DND-41 (cell line): ENCODE data around the gene SYNE2.

Experiments
- ATAC-seq: fragments of 200-7000 bp; cut with Tn5 transposase; 3 replicates; pipeline ENCODE4 v1.9.1; 2021; ENCODE audit warnings: low read depth; ENCODE audit not compliant: insufficient read depth
- DNase-seq: peaks from one replicate; pipeline ENCODE4 v3.0.0-alpha.2; 2020
- H2AFZ ChIP-seq: 2 replicates; pipeline ENCODE4 v1.6.0; 2012; ENCODE audit warnings: low read depth, low read length
- H3K27ac ChIP-seq: 2 replicates; pipeline ENCODE4 v1.5.1; 2012; ENCODE audit warnings: low read length, inconsistent platforms
- H3K27me3 ChIP-seq: fragments of 200-600 bp; sonication (generic); 2 replicates; pipeline ENCODE4 v1.6.0; 2012; ENCODE audit warnings: low read length, mild to moderate bottlenecking, inconsistent platforms; ENCODE audit not compliant: insufficient read depth, poor library complexity
- H3K36me3 ChIP-seq: 2 replicates; pipeline ENCODE4 v1.5.1; 2012; ENCODE audit warnings: low read length, inconsistent platforms; ENCODE audit not compliant: insufficient read depth
- H3K4me1 ChIP-seq: 2 replicates; pipeline ENCODE4 v1.5.1; 2012; ENCODE audit warnings: mild to moderate bottlenecking, low read length; ENCODE audit not compliant: insufficient read depth
- H3K4me2 ChIP-seq: 2 replicates; pipeline ENCODE4 v1.6.0; 2012; ENCODE audit warnings: mild to moderate bottlenecking, moderate library complexity, low read length, inconsistent platforms; ENCODE audit not compliant: insufficient read depth
- H3K4me3 ChIP-seq, 2 experiments: fragments of 200-600 bp in 1 of 2; shearing (Covaris generic) in 1 of 2; 2 replicates each; pipeline ENCODE4 v1.5.1; 2012 to 2016; ENCODE audit warnings: inconsistent platforms in 2 of 2, low read length in 2 of 2, mild to moderate bottlenecking in 2 of 2, low read depth in 1 of 2, moderate library complexity in 1 of 2
- H3K79me2 ChIP-seq: 2 replicates; pipeline ENCODE4 v1.6.0; 2012; ENCODE audit warnings: low read length, inconsistent platforms; ENCODE audit not compliant: insufficient read depth
- H3K9ac ChIP-seq: 2 replicates; pipeline ENCODE4 v1.6.0; 2012; ENCODE audit warnings: low read depth, mild to moderate bottlenecking, inconsistent platforms, low read length, moderate library complexity
- H3K9me3 ChIP-seq: 2 replicates; pipeline ENCODE4 v1.5.1; 2012; ENCODE audit warnings: low read length, moderate library complexity, mild to moderate bottlenecking, inconsistent platforms; ENCODE audit not compliant: insufficient read depth, severe bottlenecking
- H4K20me1 ChIP-seq: 2 replicates; pipeline ENCODE4 v1.6.0; 2012; ENCODE audit warnings: low read length; ENCODE audit not compliant: insufficient read depth
- CTCF ChIP-seq: IDR thresholded peaks from 2 replicates; pipeline ENCODE4 v1.5.1; 2012; ENCODE audit warnings: borderline replicate concordance, low read length, moderate library complexity, mild to moderate bottlenecking; ENCODE audit not compliant: poor library complexity, severe bottlenecking; ENCODE audit errors: extremely low read depth
- EZH2 ChIP-seq: IDR thresholded peaks from 3 replicates; pipeline ENCODE4 v1.6.1; 2012; ENCODE audit warnings: borderline replicate concordance, low read depth, mild to moderate bottlenecking, moderate library complexity, low read length, inconsistent platforms; ENCODE audit not compliant: severe bottlenecking

The SYNE2 gene

DNA sequence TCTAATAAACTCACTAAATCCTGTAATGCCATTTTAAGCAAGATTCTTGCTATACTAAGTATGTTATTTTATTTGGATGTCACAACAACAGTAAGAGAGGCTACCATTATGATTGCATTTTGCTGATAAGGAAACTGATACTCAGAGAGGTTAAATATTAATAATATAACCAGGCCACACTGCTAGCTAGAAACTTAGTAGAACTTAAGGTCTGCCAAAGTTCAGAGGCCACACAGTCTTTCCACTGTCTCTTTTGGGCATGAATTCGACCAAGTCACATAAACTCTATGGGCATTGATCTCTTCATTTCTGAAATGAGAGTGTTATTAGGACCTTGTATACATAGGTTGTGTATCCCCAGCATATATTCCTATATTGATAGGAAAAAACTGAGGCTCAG lies 147.9 kb downstream of the SYNE2 start:
- no peak for DNase-seq
- no peak overlapping the region for H3K9ac ChIP-seq
- no peaks in the 10 kb centered on the region for H3K9me3 ChIP-seq
- H3K36me3 ChIP-seq, result peaks cover 98% of the 10 kb centered on the region
- TF ChIP-seq EZH2, result no peak
- TF ChIP-seq CTCF, result no peak
- H3K79me2 ChIP-seq, result no peaks in the 10 kb centered on the region
- no peak for ATAC-seq
- no peaks in the 10 kb centered on the region for H4K20me1 ChIP-seq
- H3K27ac ChIP-seq, result no peak overlapping the region
- H3K4me3 ChIP-seq, result no peak overlapping the region
- no peak overlapping the region for H2AFZ ChIP-seq
- no peak overlapping the region for H3K4me2 ChIP-seq
- no peaks in the 10 kb centered on the region for H3K4me1 ChIP-seq
- H3K27me3 ChIP-seq, result no peaks in the 10 kb centered on the region

DNA sequence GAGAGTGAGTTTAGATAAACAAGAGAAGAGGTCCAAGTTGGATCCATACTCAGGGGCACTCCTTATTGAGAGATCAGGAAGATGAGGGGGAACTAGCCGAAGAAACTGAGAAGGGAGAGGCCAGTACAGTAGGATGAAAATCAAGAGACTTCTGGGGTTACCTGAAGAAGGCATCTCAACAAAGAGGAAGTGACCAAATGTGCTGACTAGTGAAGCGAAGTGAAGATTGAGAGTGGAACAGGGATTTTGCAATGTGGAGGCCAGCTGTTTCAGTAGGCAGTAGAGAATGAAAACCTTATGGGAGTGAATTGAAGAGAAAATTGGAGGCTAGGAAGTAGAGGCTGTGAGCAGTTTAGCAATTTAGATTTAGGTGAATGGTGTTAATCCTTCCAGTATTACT lies 153.0 kb downstream of the SYNE2 start:
- ATAC-seq (no peak), DNase-seq (no peak)
- no peaks in the 10 kb centered on the region for H3K79me2 ChIP-seq
- H3K27me3 ChIP-seq, result no peaks in the 10 kb centered on the region
- TF ChIP-seq CTCF (no peak), EZH2 (no peak)
- H3K9ac ChIP-seq, result no peak overlapping the region
- H4K20me1 ChIP-seq, result no peaks in the 10 kb centered on the region
- no peaks in the 10 kb centered on the region for H3K9me3 ChIP-seq
- H3K4me3 ChIP-seq, result no peak overlapping the region
- no peak overlapping the region for H2AFZ ChIP-seq
- no peak overlapping the region for H3K4me2 ChIP-seq
- no peaks in the 10 kb centered on the region for H3K4me1 ChIP-seq
- no peak overlapping the region for H3K27ac ChIP-seq
- H3K36me3 ChIP-seq, result peaks cover 88% of the 10 kb centered on the region

DNA sequence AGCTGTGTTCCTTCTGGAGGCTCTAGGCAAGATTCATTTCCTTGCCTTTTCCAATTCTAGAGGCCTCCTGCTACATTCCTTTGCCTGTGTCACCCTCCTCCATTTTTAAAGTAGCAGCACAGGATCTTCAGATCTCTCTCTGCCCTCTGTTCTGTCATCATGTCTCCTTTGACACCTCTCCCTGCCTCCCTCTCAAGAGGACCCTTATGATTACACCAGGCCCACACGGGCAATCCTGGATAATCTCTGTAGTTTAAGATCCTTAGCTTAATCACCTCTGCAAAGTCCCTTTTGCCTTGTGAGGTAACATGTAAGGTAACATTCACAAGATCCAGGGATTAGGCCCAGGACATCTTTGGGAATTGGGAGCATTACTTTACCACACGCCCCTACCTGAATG lies 155.2 kb downstream of the SYNE2 start:
- H3K4me3 ChIP-seq, result no peak overlapping the region
- no peak overlapping the region for H2AFZ ChIP-seq
- no peaks in the 10 kb centered on the region for H3K9me3 ChIP-seq
- no peaks in the 10 kb centered on the region for H4K20me1 ChIP-seq
- H3K36me3 ChIP-seq, result peaks cover 86% of the 10 kb centered on the region
- no peaks in the 10 kb centered on the region for H3K79me2 ChIP-seq
- H3K9ac ChIP-seq, result no peak overlapping the region
- H3K27me3 ChIP-seq, result no peaks in the 10 kb centered on the region
- no peak overlapping the region for H3K4me2 ChIP-seq
- no peak overlapping the region for H3K27ac ChIP-seq
- no peaks in the 10 kb centered on the region for H3K4me1 ChIP-seq
- ATAC-seq (no peak), DNase-seq (no peak)
- no peak for TF ChIP-seq CTCF
- no peak for TF ChIP-seq EZH2

- Histone ChIP-seq H3K4me3 (no peak overlapping the region), H4K20me1 (no peaks in the 10 kb centered on the region), H3K4me2 (no peak overlapping the region), H3K36me3 (peaks cover 61% of the 10 kb centered on the region), H3K79me2 (no peaks in the 10 kb centered on the region), H3K9ac (no peak overlapping the region), H3K4me1 (no peaks in the 10 kb centered on the region), H3K9me3 (peaks cover 8% of the 10 kb centered on the region), H3K27me3 (no peaks in the 10 kb centered on the region), H2AFZ (no peak overlapping the region), H3K27ac (no peak overlapping the region)
- no peak for ATAC-seq
- TF ChIP-seq CTCF, result no peak
- DNase-seq, result no peak
These were observed 159.2 kb downstream of the SYNE2 start for GRCh38 chr14:64012003-64012402.
